Endodermal cell (in vitro differentiated cells): ENCODE data around the gene MYH7. TPM values are rescaled to one million over a fixed set of nuclear protein-coding genes. Genes with fewer than 3 reads are reported as not detected.
"Not testable (repeated sequence)": the region's sequence is repeated elsewhere in the genome, so short reads cannot be mapped to it uniquely, and the experiment has no call there.

Source experiments
- DNase-seq: peaks from one replicate; pipeline ENCODE4 v3.0.0-alpha.2; 2017
- H3K27ac ChIP-seq: 2 replicates; pipeline ENCODE4 v1.5.1; 2013; ENCODE audit warnings: mild to moderate bottlenecking, low read depth, low read length, moderate library complexity
- H3K27me3 ChIP-seq: 2 replicates; pipeline ENCODE4 v1.6.1; 2013; ENCODE audit warnings: mild to moderate bottlenecking, low read length, moderate library complexity; ENCODE audit not compliant: insufficient read depth, control insufficient read depth, poor library complexity, severe bottlenecking
- H3K36me3 ChIP-seq: 2 replicates; pipeline ENCODE4 v1.7.0; 2013; ENCODE audit warnings: mild to moderate bottlenecking, low read length, moderate library complexity; ENCODE audit not compliant: control insufficient read depth, insufficient read depth
- H3K4me1 ChIP-seq: one replicate; pipeline ENCODE4 v1.7.0; 2013; ENCODE audit warnings: low read length; ENCODE audit not compliant: control insufficient read depth, insufficient read depth
- H3K4me3 ChIP-seq: 2 replicates; pipeline ENCODE4 v1.5.1; 2013; ENCODE audit warnings: mild to moderate bottlenecking, low read length, moderate library complexity
- H3K9ac ChIP-seq: 2 replicates; pipeline ENCODE4 v1.6.1; 2013; ENCODE audit warnings: mild to moderate bottlenecking, low read length, moderate library complexity; ENCODE audit not compliant: poor library complexity, severe bottlenecking; ENCODE audit errors: extremely low read depth
- H3K9me3 ChIP-seq: 2 replicates; pipeline ENCODE4 v1.6.1; 2013; ENCODE audit warnings: mild to moderate bottlenecking, low read length, moderate library complexity; ENCODE audit not compliant: control insufficient read depth
- H3K27ac Mint-ChIP-seq: 2 replicates; pipeline ENCODE4 v1.8.0; 2020; ENCODE audit warnings: mixed read lengths
- H3K27me3 Mint-ChIP-seq: 2 replicates; pipeline ENCODE4 v1.8.0; 2021; ENCODE audit warnings: mild to moderate bottlenecking, mixed read lengths; ENCODE audit not compliant: insufficient read depth
- H3K36me3 Mint-ChIP-seq: 2 replicates; pipeline ENCODE4 v1.8.0; 2020; ENCODE audit warnings: low read depth, mixed read lengths
- H3K4me1 Mint-ChIP-seq: 2 replicates; pipeline ENCODE4 v1.8.0; 2020; ENCODE audit warnings: mixed read lengths
- H3K4me3 Mint-ChIP-seq: 2 replicates; pipeline ENCODE4 v1.8.0; 2020; ENCODE audit warnings: mild to moderate bottlenecking, moderate library complexity, mixed read lengths
- H3K9me3 Mint-ChIP-seq: 2 replicates; pipeline ENCODE4 v1.8.0; 2020; ENCODE audit warnings: mild to moderate bottlenecking, mixed read lengths
- CTCF ChIP-seq: fragments of 200-600 bp; sonication (generic); conservative IDR thresholded peaks from 2 replicates; pipeline ENCODE4 v1.5.0; 2021; ENCODE audit warnings: antibody characterized with exemption, mild to moderate bottlenecking
- WGBS, 2 experiments: methylation state at CpG; one replicate each; pipeline versions ENCODE4 v1.1.5 to v1.1.7; 2013; ENCODE audit warnings: missing lambda C conversion rate in 2 of 2, mixed read lengths in 1 of 2; ENCODE audit not compliant: insufficient coverage in 1 of 2, insufficient read length in 1 of 2; 5-methylcytosine and 5-hydroxymethylcytosine counted together
- total RNA-seq, 2 donors: library from RNA; stranded (reverse); fragmentation: NEBNext Ultra II Directional in 1 of 2; extraction: Animal tissue kit (Norgen Biotek cat#: 25700) in 1 of 2; gene quantifications; 2 replicates in 1 of 2; 3 replicates in 1 of 2; pipeline ENCODE4 v1.2.1, GENCODE V29; 2021

Gene MYH7
- total RNA-seq, 2 donors from 2014 or later, result 0.55 TPM; not detected in 1

GRCh38 chr14:23418021-23418420, 17.4 kb downstream of the MYH7 start:
- Mint-ChIP-seq H3K27me3 (peaks cover 39% of the 10 kb centered on the region), H3K4me1 (no peaks in the 10 kb centered on the region), H3K36me3 (no peaks in the 10 kb centered on the region), H3K9me3 (no peaks in the 10 kb centered on the region), H3K27ac (no peak overlapping the region), H3K4me3 (no peak overlapping the region)
- no peak overlapping the region for H3K4me3 ChIP-seq
- DNase-seq, result no peak
- no peak for TF ChIP-seq CTCF
- no peak overlapping the region for H3K9ac ChIP-seq
- H3K9me3 ChIP-seq, result no peaks in the 10 kb centered on the region
- 94 to 98% methylated on average over 10 to 21 of the region's 21 CpGs for WGBS, 2 experiments
- no peak overlapping the region for H3K27ac ChIP-seq
- H3K36me3 ChIP-seq, result no peaks in the 10 kb centered on the region
- H3K4me1 ChIP-seq, result no peaks in the 10 kb centered on the region
- H3K27me3 ChIP-seq, result peaks cover 5% of the 10 kb centered on the region

- H3K27ac ChIP-seq, H3K4me3 ChIP-seq, H3K4me3 Mint-ChIP-seq, H3K36me3 ChIP-seq, H3K9me3 Mint-ChIP-seq, H3K4me1 Mint-ChIP-seq, H3K9me3 ChIP-seq, DNase-seq, H3K27ac Mint-ChIP-seq, H3K4me1 ChIP-seq, H3K9ac ChIP-seq, H3K36me3 Mint-ChIP-seq, H3K27me3 ChIP-seq: not testable (repeated sequence)
- 93% methylated on average over 10 to 12 of the region's 12 CpGs for WGBS, 2 experiments
- H3K27me3 Mint-ChIP-seq, result peaks cover 40% of the 10 kb centered on the region
These were observed 18.2 kb downstream of the MYH7 start for GRCh38 chr14:23417269-23417668.

GRCh38 chr14:23416801-23417200, 18.7 kb downstream of the MYH7 start:
- no peaks in the 10 kb centered on the region for H3K36me3 ChIP-seq
- no peak overlapping the region for H3K4me3 ChIP-seq
- no peaks in the 10 kb centered on the region for H3K4me1 ChIP-seq
- H3K27ac Mint-ChIP-seq, result no peak overlapping the region
- TF ChIP-seq CTCF, result no peak
- H3K27me3 ChIP-seq, result peaks cover 3% of the 10 kb centered on the region
- peaks cover 38% of the 10 kb centered on the region for H3K27me3 Mint-ChIP-seq
- WGBS, 2 experiments, result 90 to 91% methylated on average over 10 to 11 of the region's 11 CpGs
- H3K9ac ChIP-seq, result no peak overlapping the region
- no peak overlapping the region for H3K4me3 Mint-ChIP-seq
- H3K9me3 Mint-ChIP-seq, result no peaks in the 10 kb centered on the region
- H3K4me1 Mint-ChIP-seq, result no peaks in the 10 kb centered on the region
- H3K36me3 Mint-ChIP-seq, result no peaks in the 10 kb centered on the region
- no peak overlapping the region for H3K27ac ChIP-seq
- no peak for DNase-seq
- no peaks in the 10 kb centered on the region for H3K9me3 ChIP-seq
